Kidney tubule cell (primary cell): Measurements from ENCODE around the gene EWSR1.
A peak's percentile ranks its signal among the peaks of the same experiment; 100 is the strongest.
"Not testable (repeated sequence)": the region's sequence is repeated elsewhere in the genome, so short reads cannot be mapped to it uniquely, and the experiment has no call there.

Experiments
- DNase-seq: peaks from one replicate; pipeline ENCODE4 v3.0.0-alpha.2; 2018; ENCODE audit warnings: low spot score

Gene EWSR1

GRCh38 chr22:29337631-29338284 lies 69.7 kb downstream of the EWSR1 start:
- no peak for DNase-seq

- no peak for DNase-seq
Observed at GRCh38 chr22:29338398-29338797, 70.3 kb downstream of the EWSR1 start.

GRCh38 chr22:29339381-29340235 lies 71.5 kb downstream of the EWSR1 start:
- no peak for DNase-seq

DNA sequence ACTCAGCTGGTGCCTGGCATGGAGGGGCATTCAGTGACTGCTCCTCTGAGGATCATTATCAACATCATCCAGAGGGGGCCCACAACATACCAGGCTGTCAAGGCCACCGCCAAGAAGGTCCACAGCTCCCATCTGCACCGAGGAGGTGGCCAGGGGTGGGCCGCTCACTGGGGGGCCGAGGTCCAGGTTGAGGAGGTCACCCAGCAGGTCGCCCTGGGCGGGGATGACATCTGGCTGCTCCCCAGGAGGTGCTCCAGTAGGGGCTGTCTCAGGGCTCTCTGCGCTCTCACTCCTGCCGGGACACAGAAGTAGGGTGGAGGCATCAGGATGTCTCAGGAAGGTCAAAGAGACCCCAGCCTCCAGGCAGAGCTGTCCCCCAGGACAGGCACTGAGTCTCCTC lies 72.5 kb downstream of the EWSR1 start:
- no peak for DNase-seq

- no peak for DNase-seq
Observed at GRCh38 chr22:29341056-29341848, 73.2 kb downstream of the EWSR1 start.

GRCh38 chr22:29341849-29342127 lies 73.7 kb downstream of the EWSR1 start:
- DNase-seq, result no peak

DNA sequence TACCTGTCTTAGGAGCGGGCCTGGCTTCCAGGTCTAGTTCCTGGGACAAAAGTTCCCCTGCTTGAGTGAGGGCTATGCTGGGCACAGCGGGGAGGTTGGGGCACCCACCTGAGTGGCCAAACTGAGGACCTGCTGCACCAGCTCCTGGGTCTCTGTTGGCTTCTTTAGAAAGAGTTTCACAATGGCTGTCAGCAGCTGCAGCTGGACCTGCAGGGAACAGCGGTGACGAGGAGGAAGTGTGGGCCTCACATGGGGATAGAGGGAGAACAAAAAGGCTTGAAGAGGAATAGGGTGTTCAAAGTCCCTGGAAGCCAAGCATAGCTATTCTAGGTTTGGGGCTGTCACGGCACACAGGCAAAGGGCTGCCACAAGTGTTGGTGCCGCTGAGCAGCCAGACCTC lies 74.1 kb downstream of the EWSR1 start:
- DNase-seq, result no peak

- DNase-seq, result no peak
Observed at GRCh38 chr22:29342577-29343312, 74.7 kb downstream of the EWSR1 start.

DNA sequence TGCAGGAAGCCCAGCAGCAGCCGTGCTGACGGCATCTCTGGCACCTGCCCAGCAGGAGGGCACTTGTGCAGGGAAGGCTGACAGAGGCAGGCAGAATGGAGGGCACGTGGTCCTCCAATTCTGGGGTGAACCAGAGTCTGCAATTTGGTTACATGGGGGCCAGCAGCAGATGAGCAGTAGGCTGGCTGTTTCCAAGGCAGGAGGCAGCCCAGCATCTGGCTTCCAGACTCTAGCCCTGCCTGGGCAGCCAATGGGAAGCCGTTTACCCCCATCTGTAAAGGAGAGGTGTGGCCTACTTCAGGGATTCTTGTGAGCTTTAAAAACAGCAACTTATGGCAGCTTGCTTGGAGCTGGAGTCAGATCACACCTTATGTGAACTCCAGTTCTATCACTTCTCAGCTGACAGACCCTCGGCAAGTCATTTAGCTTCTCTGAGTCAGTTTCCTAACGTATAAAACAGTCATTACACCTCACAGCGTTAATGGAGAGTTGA lies 75.3 kb downstream of the EWSR1 start:
- DNase-seq, result no peak

DNA sequence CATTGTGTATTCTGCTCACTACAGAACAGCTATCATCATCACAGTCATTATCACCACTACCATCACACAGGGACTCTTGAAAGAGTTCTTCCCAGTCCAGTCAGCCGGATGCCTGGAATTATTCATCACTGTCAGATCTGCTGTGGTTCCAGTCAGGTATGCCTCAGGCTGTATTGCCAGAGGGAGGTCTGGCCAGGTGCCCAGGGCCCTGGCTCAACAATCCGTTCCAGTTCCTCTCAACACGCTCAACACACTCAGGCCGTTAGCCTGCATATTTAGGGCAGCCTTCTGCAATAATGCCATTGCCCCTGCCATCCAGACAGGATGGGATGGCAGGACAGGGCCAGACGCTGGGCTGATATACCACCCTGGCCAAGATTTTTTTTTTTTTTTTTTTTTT lies 76.1 kb downstream of the EWSR1 start:
- DNase-seq, result peak; percentile 96

- DNase-seq, result not testable (repeated sequence)
Observed at GRCh38 chr22:29344889-29345288, 76.8 kb downstream of the EWSR1 start.

DNA sequence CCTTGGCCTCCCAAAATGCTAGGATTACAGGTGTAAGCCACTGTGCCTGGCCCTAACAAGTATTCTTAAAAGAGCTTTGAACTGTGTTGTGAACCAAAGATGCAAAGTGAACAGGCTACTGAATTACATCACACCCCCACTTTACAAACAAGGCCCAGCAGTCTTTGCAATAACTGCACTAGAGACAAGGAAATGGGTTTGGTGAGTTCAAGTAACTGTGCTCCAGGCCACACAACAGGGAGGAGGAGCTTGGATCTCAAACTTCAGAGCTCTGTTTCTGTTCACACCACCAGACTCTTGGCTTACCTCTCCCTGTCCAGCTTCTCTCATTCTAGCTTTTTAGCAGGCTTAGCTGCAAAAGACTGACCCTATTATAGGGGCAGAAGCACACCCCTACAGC lies 77.9 kb downstream of the EWSR1 start:
- DNase-seq, result no peak

- DNase-seq, result no peak
Observed at GRCh38 chr22:29346659-29347058, 78.6 kb downstream of the EWSR1 start.

DNA sequence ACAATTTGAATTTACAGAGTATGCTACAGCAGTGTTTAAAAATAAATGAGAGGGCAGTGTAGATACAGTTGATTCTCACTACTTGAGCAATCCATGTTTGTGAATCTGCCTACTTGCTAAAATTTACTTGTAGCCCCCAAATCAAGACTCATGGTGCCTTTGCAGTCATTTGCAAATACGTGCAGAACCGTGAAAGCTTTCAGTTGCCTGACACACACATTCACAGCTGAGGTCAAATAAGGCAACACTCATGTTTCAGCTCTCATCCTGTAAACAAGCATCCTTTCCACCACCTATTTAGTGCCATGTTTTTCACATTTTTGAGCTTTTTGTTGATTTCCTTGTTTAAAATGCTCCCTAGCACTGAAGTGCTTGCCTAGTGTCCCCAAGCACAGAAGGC lies 80.0 kb downstream of the EWSR1 start:
- no peak for DNase-seq

- DNase-seq, result peak; percentile 55
Observed at GRCh38 chr22:29348956-29349355, 80.9 kb downstream of the EWSR1 start.
